GM10266 (cell line): ENCODE measurements around the gene PI4KB.

Experiments used
- DNase-seq: peaks from one replicate; pipeline ENCODE4 v3.0.0; 2012; ENCODE audit errors: extremely low spot score
- TF ChIP-seq, protein P1 (sequence below): IDR thresholded peaks from 2 replicates; pipeline ENCODE4 v1.5.1; 2012; ENCODE audit warnings: mild to moderate bottlenecking, low read depth; ENCODE audit not compliant: control insufficient read depth, insufficient read depth; ENCODE audit errors: missing control alignments

The PI4KB gene

DNA sequence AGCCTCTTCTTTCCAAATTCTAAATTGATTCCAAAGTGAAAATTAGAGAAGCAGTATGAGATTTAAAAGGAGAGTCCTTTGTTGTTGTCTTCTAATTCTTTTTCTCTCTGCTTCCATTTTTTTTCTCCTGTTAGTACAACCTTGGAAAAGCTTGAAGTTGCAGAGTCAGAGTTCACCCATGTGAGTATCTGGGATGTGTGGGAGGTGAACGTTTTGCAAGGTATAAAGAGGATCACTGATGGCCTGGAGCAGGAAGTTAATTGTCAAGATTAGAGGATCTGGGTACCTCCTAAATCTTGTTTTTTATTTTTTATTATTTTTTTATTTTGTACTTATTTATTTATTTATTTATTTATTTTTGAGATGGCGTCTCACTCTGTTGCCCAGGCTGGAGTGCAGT, 80.4 kb downstream of the PI4KB start:
- DNase-seq: no peak
- TF ChIP-seq, protein P1, sequence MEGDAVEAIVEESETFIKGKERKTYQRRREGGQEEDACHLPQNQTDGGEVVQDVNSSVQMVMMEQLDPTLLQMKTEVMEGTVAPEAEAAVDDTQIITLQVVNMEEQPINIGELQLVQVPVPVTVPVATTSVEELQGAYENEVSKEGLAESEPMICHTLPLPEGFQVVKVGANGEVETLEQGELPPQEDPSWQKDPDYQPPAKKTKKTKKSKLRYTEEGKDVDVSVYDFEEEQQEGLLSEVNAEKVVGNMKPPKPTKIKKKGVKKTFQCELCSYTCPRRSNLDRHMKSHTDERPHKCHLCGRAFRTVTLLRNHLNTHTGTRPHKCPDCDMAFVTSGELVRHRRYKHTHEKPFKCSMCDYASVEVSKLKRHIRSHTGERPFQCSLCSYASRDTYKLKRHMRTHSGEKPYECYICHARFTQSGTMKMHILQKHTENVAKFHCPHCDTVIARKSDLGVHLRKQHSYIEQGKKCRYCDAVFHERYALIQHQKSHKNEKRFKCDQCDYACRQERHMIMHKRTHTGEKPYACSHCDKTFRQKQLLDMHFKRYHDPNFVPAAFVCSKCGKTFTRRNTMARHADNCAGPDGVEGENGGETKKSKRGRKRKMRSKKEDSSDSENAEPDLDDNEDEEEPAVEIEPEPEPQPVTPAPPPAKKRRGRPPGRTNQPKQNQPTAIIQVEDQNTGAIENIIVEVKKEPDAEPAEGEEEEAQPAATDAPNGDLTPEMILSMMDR: no peak

DNA sequence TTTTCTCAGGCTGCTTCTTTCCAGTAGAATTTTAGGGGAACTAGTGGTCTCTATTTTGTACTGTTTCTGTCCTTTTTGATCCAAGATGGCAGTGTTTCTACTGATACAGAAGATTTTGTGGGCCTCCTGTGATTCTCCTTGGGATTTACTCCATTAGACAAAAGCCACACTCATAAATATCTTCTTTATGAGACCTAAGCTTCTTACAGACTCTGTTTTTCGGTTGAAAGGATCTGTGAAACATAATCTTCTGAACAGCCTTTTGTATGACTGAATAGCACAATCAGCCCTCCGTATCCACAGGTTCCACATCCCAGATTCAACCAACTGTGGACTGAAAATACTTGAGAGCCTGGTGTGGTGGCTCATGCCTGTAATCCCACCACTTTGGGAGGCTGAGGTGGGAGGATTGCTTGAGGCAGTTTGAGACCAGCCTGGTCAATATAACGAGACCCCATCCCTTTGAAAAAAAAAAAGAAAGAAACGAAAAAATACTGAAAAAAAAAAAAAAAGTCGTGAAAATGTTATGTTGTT, 83.5 kb downstream of the PI4KB start:
- no peak for DNase-seq
- TF ChIP-seq, protein P1: no peak

DNA sequence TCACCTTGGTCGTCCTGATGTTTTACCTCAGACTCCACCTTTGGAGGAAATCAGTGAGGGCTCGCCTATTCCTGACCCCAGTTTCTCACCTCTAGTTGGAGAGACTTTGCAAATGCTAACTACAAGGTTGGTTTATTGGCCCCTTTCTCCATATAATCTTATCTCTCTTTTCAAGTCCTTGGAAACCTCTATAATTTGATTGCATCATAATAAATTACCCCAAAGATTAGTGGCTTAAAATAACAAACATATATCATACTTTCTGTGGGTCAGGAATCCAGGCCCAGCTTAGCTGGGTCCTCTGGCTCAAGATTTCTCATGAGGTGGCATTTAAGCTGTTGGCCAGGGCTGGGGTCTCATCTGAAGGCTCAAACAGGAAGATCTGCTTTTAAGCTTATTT, 84.8 kb downstream of the PI4KB start:
- TF ChIP-seq, protein P1: no peak
- no peak for DNase-seq
